GM12873 (cell line): ENCODE measurements around the gene NINL.

ENCODE experiments used
- CTCF ChIP-seq: IDR thresholded peaks from 2 replicates; pipeline ENCODE4 v1.5.1; 2012; ENCODE audit warnings: low read depth, mild to moderate bottlenecking, moderate library complexity, low read length, control low read depth; ENCODE audit not compliant: insufficient read depth; ENCODE audit errors: missing control alignments

Gene NINL

GRCh38 chr20:25551413-25552215, 33.7 kb downstream of the NINL start:
- TF ChIP-seq CTCF: no peak

GRCh38 chr20:25549843-25550477, 35.4 kb downstream of the NINL start:
- no peak for TF ChIP-seq CTCF

GRCh38 chr20:25549172-25549773, 36.1 kb downstream of the NINL start:
- no peak for TF ChIP-seq CTCF

- no peak for TF ChIP-seq CTCF
Measured at GRCh38 chr20:25548613-25549086, 36.7 kb downstream of the NINL start.

- no peak for TF ChIP-seq CTCF
Measured at GRCh38 chr20:25547999-25548398, 37.3 kb downstream of the NINL start.

- TF ChIP-seq CTCF: no peak
Measured at GRCh38 chr20:25547063-25547462, 38.3 kb downstream of the NINL start.

- TF ChIP-seq CTCF: no peak
Measured at GRCh38 chr20:25546048-25546447, 39.3 kb downstream of the NINL start.
